Measurements from ENCODE around the gene TPX2.

- TF ChIP-seq CTCF (IDR thresholded peaks at IDR 0.05), result no peak
- no peak for TF ChIP-seq EZH2 (IDR thresholded peaks at IDR 0.05; ENCODE audit: borderline replicate concordance, insufficient read depth, low read depth, low read length, poor library complexity, severe bottlenecking)
Measured at GRCh38 chr20:31739550-31739977, 474 bp downstream of the TPX2 start.

Measured in B cell (primary cell).